ENCODE results near the gene NCMAP.

Gene NCMAP

GRCh38 chr1:24622218-24622617 lies 66.3 kb downstream of the NCMAP start:
- no peak for DNase-seq (ENCODE audit: low read depth in 2 of 2)

GRCh38 chr1:24632832-24633175 lies 76.9 kb downstream of the NCMAP start:
- no peak for DNase-seq (ENCODE audit: low read depth in 2 of 2)

- DNase-seq (ENCODE audit: low read depth in 2 of 2), result no peak
Observed at GRCh38 chr1:24635195-24635843, 79.4 kb downstream of the NCMAP start.

GRCh38 chr1:24636661-24637357 lies 80.9 kb downstream of the NCMAP start:
- DNase-seq (ENCODE audit: low read depth in 2 of 2), result no peak

GRCh38 chr1:24639094-24639493 lies 83.2 kb downstream of the NCMAP start:
- no peak for DNase-seq (ENCODE audit: low read depth in 2 of 2)

GRCh38 chr1:24639881-24640280 lies 84.0 kb downstream of the NCMAP start:
- no peak for DNase-seq (ENCODE audit: low read depth in 2 of 2)

- no peak for DNase-seq (ENCODE audit: low read depth in 2 of 2)
Observed at GRCh38 chr1:24640288-24640687, 84.4 kb downstream of the NCMAP start.

- DNase-seq (ENCODE audit: low read depth in 2 of 2), result no peak
Observed at GRCh38 chr1:24641646-24642151, 85.8 kb downstream of the NCMAP start.

- DNase-seq (ENCODE audit: low read depth in 2 of 2), result peak; percentile 94 to 98
Observed at GRCh38 chr1:24642481-24643362, 86.8 kb downstream of the NCMAP start, which contains the start of gene SRRM1. TSS of gene SRRM1 (plus strand) at chr1:24643302. CDS start at chr1:24643327, 25 bp downstream.

- DNase-seq (ENCODE audit: low read depth in 2 of 2), result peak; percentile 4 to 29
Observed at GRCh38 chr1:24643363-24644099, 87.6 kb downstream of the NCMAP start.

- DNase-seq (ENCODE audit: low read depth in 2 of 2), result no peak
Observed at GRCh38 chr1:24644100-24644384, 88.2 kb downstream of the NCMAP start.

- DNase-seq (ENCODE audit: low read depth in 2 of 2), result no peak
Observed at GRCh38 chr1:24648919-24649318, 93.0 kb downstream of the NCMAP start.

- no peak for DNase-seq (ENCODE audit: low read depth in 2 of 2)
Observed at GRCh38 chr1:24652382-24652781, 96.5 kb downstream of the NCMAP start.

- DNase-seq (ENCODE audit: low read depth in 2 of 2), result no peak
Observed at GRCh38 chr1:24654010-24654409, 98.1 kb downstream of the NCMAP start.

GRCh38 chr1:24656046-24656445 lies 100.2 kb downstream of the NCMAP start:
- DNase-seq (ENCODE audit: low read depth in 2 of 2), result no peak

- no peak for DNase-seq (ENCODE audit: low read depth in 2 of 2)
Observed at GRCh38 chr1:24657781-24658180, 101.9 kb downstream of the NCMAP start.

Measured in activated CD8-positive, alpha-beta memory T cell treated with anti-CD3 and anti-CD28 coated beads for 4 hours (primary cell).